Anterior cingulate cortex (tissue), 58 donors: Measurements from ENCODE around the gene BRSK1.

ENCODE experiments used
- DNase-seq, 58 donors: peaks; one replicate each; lab custom pipeline; 2025; lab: John Stamatoyannopoulos, UW

Gene BRSK1

DNA sequence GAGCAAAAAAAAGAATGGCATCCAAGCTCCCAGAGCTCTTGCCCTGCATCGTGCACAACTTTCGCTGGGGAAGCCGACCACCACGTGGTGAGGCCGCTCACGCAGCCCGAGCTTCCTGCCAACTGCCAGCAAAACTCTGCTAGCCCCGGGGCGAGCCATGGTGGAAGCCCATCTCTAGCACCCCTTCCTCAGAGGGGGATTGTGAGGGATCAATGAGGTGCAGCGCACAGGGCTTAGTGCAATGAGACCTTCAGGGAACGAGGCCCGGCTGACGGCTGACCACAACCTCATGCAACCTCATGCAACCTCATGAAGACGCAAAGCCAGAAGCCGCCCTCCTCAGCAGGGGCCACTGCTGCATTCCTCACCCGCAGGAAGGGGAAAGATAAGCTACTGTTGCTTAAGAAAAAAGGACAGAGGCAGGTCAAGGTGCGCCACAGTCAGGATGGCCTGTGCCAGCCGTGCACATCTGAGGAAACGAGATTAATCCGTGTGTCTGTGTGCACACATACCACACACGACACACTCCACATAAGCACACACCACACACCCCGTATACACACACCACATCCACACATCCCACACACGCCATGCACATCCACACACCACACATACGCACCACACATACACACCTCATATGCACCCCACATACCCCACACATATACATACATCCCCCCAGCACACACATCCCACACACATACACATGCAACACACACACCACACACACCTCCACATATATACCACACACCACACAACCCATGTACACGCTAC lies 13.4 kb upstream of the BRSK1 start:
- DNase-seq = no peak

DNA sequence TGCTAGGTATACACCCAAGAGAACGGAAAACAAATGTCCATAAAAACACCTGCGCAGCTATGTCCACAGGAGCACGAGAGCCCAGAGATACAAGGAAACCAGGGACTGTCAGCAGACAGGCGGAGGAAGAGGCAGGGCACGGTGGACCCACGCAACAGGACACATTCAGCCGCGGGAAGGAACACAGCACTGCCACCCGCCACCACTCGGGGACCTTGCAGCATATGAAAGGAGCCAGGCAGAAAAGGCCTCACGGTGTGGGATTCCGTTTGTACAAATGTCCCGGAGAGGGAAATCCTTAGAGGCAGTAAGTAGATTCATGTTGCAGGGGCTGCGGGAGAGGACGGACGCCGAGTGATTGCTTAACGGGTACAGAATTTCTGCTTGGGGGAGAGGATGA lies 11.7 kb upstream of the BRSK1 start:
- peak in 1 of 58 donors; percentile 28 for DNase-seq

DNA sequence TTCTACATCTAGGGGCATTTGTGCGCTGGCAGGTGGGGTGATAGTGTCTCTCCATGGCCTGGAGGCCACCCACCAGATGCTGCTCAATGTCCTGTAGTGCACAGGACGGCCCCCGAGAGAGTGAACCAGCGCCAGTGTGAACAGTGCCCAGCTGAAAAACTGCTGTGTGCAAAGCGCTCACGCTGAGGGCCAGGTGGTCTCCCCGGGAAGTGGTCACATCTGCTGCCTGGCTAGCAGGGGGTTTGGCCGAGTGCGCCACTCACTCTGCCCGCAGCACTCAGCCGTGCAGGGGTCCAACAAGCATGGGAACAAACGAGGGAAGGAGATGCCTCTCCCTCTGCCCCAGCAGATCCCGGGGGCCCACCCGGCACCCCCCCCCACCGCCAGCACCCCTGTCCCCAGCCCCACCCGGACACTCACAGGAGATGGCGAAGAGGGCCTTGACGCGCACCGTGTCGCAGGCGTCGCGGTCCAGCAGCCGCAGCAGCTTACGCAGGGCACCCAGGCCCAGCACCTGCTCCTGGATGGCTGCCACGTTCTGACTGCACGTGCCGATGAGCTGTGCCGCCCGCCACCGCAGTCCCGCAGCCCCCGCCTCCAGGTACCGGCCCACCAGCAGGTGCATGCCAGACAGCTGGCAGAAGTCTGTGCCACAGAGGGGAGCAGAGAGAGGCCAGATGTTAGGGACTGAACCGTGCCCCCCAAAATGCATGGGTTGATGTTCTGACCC lies 9.7 kb upstream of the BRSK1 start:
- DNase-seq = no peak

DNA sequence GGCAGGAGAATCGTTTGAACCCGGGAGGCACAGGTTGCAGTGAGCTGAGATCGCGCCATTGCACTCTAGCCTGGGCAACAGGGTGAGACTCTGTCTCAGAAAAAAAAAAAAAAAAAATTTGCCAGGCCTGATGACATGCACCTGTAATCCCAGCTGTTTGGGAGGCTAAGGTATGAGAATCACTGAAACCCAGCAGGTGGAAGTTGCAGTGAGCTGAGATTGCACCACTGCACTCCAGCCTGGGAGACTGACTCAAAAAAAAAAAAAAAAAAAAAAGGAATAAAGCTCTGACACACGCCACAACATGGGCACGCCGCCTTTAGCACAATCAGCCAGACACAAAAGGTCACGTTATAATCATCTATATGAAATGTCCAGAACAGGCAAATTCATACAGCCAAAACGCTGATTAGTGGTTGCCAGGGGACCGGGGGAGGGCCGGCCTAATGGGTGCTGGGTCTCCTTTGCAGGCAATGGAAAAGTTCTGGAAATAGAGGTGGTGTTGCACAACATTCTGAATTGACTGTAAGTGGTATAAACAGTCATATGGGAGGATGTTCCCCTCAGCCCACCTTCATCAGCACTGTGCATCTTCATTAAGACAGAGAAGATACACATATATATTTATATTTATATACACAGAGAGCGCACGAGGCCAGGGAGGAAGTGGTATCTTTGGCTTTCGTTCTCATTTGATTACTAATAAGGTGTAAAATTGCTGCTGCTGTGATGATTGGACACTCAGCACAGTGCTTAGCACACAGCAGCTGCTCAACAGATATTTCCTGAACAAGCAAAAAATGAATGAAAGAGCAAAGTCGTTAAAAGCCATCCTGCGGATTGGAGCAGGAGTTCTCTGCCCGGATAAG lies 7.7 kb upstream of the BRSK1 start:
- DNase-seq = no peak

DNA sequence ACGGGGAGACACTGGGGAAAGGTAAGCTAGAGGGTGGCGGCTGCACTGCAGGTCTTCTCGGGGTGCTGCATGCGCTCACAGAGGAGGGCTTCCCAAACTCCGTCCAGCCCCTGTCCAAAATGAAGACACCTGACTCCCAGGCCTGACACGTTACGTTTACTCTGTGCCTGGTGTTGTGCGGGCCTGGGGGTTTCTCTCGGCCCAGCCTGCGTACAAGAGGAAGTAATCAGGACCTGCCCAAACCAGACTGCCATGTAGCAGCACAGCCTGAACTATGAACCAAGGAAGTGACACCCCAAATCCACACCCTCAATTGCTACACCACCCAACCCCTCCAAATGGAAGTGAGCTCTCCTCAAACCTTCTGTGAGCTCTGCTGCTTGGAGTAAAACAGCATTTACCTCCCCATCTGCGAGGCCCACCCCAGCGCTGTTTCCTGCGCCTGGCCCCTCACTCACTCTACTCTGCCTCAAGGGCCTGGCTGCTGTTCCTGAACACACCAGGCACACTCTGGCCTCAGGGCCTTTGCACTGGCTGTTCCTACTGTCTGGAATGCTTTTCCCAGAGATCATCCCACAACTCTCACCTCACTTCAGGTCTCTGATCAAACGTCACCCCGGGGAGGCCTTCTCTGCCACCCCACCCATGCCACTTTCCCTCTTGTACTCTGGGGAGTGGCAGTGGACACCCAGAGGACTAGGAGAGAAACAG lies 6.9 kb upstream of the BRSK1 start:
- DNase-seq = no peak

DNA sequence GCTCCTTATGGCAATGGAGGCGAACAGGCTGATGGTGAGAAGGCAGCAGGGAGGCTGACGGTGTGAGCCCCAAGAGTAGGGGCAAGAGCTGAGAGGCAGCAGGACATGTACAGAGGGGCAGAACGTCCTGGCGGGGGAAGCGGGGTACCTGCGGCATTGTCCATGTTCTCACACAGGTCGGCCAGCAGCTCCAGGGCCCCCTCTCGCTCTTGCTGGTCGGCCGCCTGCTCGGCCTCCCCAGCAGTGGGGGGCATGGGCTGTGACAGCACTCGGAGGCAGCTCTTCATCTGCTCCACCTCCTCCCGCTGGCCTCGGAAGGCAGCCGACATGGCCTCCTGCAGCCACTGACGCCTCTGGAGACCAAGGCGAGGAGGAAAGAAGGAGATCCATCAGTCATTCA lies 6.3 kb upstream of the BRSK1 start:
- DNase-seq = no peak

DNA sequence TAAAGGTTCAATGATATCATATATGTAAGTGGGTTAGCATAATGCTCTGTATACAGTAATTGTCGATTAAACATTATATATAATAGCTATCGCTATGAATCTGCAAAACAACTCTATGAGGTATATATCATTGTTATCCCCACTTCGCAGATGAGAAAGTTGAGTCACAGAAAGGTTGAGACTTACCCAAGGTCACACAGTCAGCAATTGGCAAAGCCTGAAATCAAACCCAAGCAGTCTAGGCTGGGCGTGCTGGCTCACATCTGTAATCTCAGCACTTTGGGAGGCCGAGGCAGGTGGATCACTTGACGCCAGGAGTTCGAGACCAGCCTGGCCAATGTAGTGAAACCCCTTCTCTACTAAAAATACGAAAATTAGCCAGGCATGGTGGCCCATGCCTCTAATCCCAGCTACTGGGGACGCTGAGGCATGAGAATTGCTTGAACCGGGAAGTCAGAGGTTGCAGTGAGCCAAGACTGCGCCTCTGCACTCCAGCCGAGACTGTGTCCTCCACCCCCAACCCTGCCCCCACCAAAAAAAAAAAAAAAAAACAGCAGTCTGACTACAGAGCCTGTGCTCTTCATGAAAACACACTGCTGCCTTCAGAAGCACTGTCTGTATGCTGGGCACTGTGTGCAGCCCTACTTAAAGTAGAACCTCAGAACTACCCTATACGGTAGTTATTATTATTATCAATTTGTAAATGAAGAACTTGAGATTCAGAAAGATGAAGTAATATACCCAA lies 5.2 kb upstream of the BRSK1 start:
- no peak for DNase-seq

DNA sequence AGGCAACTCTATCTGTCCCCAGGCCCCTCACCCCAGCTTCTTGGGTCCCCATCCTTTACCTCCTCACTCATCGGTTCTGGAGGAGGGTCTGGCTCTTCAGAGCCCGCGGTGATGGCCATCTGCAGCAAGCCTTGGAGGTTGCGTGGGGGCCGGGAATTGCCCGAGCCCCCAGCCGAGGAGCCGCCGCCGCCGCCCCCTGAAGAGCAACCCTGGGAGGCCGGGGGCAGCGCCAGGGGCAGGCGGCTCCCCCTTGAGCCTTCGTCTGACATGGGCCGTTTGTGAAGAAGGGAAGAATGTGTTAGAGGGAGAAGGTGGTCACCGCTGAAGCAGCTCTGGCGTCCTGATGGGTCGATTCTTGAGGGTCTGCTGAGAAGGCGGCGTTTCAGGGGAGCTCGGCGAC lies 4.5 kb upstream of the BRSK1 start:
- DNase-seq = no peak

DNA sequence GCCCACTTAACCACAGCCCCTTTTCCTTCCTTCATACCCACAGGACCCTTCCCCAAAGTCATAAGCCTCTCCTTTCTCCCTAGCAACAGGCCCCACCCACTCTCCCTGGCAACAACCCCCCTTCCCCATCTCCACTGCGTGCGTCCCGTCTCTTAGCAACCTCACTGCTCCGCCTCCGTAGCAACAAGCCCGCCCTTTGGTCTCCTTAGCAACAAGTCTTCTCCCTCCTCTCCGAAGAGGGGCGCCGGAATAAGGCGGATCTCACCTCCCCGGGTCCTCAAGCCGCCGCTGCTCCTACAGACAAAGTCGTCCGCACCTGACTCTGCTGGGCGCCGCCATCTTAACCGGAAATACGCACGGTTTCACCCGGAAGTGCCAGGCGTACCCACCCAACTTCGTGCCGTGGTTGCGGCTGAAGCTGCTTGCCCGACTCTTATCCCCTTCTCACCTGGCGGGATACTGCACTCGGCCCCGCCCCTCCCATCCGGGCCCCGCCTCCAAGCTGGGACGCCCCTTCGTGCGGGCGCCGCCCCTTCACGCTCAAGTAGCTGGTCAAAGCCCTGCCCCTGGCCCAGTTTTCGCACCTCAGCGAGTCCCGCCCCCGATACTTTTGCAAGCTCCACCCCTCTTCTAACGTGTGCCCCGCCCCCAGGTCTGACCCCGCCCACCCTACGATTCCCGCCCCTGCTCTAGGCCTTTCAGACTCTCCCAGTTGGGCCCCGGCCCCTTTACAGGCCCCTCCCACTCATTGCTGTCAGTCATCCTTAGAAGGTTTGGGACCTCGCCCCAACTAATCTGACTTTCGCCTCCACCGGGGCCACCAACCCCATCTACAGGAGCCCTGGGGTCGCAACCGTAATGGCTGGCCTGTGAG lies 3.8 kb upstream of the BRSK1 start, which contains the start of gene HSPBP1:
TSS of gene HSPBP1 (minus strand) at position 341 of the 874 bp plus-strand sequence. CDS start 502 bp downstream, outside the sequence.
- peak; percentile 48 to 96 (median 88) for DNase-seq

DNA sequence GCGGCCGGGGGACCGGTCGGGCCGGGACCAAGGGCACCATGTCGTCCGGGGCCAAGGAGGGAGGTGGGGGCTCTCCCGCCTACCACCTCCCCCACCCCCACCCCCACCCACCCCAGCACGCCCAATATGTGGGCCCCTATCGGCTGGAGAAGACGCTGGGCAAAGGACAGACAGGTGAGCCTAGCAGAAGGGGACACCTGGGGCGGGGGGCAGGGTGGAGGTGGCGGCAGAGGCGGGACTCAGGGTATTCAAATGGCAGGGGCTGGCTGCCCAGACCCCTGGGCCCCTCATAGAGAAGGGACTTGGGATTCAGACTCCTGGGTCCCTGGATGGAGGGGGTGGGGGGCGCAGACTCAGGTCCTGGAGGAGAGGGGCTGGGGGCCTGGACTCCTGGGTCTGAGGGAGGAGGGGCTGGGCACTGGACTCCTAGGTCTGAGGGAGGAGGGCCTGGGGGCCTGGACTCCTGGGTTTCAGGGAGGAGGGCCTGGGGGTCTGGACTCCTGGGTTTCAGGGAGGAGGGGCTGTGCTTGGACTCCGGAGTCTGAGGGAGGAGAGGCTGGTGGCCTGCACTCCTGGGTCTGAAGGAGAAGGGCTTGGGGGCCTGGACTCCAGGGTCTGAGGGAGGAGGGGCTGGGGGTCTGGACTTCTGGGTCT lies 735 bp downstream of the BRSK1 start:
- DNase-seq = peak in 5 of 58 donors; percentile 29 to 54 (median 43)

DNA sequence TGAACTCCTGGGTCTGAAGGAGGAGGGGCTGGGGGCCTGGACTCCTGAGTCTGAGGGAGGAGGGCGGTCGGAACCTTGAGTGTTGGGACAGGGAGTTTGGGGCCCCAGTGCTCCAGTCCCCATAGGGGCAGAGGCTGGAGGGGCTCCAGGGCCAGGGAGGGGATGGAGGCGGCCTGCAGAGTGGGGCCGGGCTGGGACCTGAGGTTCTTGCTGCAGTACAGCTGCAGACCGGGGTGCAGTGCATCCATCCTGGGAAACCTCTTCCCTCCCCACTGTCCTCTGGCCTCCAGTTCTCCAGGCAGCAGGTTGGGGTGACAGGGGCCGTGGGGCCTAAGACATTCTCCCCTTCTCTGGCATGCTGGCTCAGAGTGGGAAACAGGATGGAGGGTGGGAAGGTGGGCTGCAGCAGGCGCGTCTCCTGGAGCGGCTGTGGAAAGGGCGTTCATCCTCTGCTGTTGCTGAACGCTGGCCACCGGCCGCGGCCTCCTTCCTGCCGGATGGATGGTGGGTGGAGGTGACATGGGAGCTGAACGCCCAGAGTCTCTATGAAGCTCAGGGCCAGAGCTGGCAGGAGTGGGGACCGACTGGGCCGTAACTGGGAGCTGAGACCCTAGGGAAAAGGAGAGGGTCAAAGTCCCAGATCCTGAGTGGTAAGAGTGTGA lies 1.6 kb downstream of the BRSK1 start:
- DNase-seq = peak in 15 of 58 donors; percentile 5 to 52 (median 22)

DNA sequence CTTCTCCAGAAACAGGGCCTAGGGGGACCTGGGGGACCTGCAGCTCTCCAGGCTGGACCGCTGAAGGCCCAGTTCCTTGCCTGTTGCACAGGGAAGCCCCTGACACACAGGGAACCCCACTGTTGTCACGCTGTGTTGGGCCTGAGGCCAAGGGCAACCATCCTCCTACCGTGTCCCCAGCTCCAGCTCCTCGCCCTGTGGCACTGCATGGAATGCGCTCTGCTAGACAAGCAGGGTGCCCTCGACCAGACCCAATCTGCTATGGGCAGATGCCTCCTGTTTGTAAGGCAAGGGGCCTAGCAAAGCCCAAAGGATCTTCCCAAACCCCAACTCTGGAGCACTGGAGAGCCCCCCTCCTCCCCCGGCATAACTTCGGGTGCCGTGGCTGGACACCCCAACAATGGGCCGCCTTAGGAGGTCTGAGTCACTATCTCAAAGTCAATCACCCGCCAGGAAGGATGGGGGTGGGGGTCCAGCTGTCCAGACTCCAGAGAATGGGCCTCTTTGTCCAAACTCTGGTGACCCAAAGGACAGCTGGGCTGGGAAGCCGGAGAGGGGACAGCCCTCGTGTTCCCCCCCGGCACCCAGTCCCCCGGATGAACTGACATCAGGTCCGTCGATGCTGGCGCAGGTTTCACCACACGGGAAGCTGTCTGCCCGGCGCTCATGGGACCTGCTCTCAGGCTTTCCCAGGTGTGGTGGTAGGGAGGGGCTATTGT lies 3.7 kb downstream of the BRSK1 start:
- DNase-seq = peak in 55 of 58 donors; percentile 38 to 95 (median 78)

DNA sequence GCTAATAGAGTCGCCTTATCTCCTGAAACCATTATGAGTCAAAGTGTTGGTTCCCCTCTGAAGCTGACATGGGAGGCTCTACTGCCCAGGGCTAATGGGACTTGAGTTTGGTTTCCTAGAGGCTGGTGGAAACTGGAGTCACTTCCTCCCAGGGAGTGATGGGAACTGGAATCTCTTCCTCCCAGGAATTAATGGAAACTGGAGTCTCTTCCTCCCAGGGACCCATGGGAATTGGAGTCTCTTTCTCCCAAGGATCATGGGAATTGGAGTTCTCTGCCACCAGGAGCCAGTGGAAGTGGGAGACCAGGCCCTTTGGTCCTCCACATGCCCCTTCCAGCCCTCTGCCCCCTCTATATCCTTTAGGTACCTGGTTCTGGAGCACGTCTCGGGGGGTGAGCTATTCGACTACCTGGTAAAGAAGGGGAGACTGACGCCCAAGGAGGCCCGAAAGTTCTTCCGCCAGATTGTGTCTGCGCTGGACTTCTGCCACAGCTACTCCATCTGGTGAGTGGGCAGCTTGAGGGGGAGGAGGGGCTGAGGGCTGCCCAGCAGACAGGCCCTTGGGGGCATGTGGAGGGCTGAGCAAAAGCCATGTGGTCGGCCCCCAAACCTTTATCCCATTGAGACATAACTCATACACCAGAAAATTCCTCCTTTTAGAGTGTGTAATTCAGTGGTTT lies 5.5 kb downstream of the BRSK1 start:
- peak in 4 of 58 donors; percentile 7 to 48 (median 14) for DNase-seq

DNA sequence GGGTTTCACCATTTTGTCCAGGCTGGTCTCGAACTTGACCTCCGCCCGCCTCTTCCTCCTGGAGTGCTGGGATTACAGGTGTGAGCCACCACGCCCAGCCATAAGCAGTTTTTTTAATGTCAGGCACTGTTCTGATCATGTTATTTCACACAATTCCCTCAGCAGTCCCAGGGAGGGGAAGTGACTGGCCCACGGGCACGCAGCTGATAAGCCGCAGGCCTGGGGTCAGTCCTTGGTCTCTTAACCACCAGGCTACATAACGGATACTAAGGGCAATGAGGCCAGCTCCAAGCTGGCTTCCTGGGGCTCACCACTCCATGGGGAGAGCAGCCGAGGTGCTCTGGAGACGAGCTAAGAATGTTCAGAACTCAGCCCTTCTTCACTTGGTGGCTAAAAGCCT lies 13.5 kb downstream of the BRSK1 start:
- no peak for DNase-seq

DNA sequence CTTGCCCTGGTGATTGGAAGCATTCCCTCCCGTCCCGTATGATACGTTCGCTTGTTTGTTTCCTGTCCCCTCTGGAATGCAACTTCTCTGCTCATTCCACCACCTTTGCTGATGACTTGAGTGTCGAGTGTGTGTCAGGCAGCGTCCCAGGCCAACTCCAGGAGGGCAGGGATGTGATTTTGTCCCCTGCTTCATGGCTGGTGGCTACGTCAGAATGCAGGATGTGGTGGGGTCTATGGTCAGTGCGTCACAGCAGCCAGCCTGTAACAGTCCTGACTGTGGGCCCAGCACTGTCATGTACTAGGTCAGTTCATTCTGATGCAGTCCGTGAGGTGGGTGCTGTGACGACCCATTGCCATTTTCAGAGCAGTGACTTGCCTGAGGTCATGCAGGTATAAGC lies 16.2 kb downstream of the BRSK1 start:
- DNase-seq = no peak

DNA sequence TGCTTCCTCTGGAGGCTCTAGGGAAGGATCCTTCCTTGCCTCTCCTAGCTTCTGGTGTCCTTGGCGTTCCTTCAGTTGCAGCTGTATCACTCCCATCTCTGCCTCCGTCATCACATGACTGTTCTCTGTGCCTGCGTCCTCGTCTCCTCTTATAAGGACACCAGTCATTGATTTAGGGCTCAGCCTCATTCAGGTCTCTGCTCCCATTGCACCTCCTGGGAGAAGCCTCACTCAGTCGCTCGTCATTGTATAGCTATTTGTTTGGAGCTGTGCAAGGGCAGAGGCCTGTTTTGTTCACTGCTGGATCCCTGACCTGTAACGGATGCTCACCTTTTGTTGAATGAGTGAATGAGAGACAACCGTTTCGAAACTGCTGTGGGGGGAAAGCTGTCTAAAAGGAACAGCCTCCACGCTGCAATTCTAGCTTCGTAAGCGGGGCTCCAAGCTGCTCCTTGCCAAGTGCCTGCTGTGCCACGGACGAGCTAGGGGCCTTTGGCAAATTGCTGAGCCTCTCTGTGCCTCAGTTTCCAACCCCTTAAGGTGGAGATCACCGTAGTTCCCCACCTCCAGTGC lies 17.2 kb downstream of the BRSK1 start:
- DNase-seq = peak in 36 of 58 donors; percentile 4 to 71 (median 32)
